ENCODE results near the gene USP4. TPM values are rescaled to one million over a fixed set of nuclear protein-coding genes. Genes with fewer than 3 reads are reported as not detected.

USP4 gene
- total RNA-seq, 1 experiment from 2014 or later = 31.7 TPM

GRCh38 chr3:49277383-49277775, 62.5 kb downstream of the USP4 start (continued):
- TF ChIP-seq POLR2AphosphoS5 (IDR thresholded peaks at IDR 0.05; ENCODE audit: low read depth, low read length) (no peak), EZH2phosphoT487 (IDR thresholded peaks at IDR 0.05; ENCODE audit: borderline replicate concordance) (no peak), SIN3A (IDR thresholded peaks at IDR 0.05; ENCODE audit: low read depth) (no peak), EGR1 (IDR thresholded peaks at IDR 0.05; ENCODE audit: low read depth) (no peak), ZBTB33 (IDR thresholded peaks at IDR 0.05; ENCODE audit: extremely low read depth, insufficient replicate concordance, low read length) (no peak)

GRCh38 chr3:49276475-49277382, 63.1 kb downstream of the USP4 start, which contains the start of gene C3orf62:
Gene C3orf62 (minus strand): TSS chr3:49277232. CDS start chr3:49276872, 360 bp downstream.
- Histone ChIP-seq H3K36me3 (ENCODE audit: control insufficient read depth in 1 of 2, insufficient read depth in 2 of 2, low read length in 2 of 2) (peaks cover 11 to 21% of the 10 kb centered on the region in 2 experiments; a peak in 3 of 4 replicates), H3K4me3 (replicated peaks in 1 of 2; ENCODE audit: low read depth in 1 of 2, low read length in 2 of 2) (no peak within 1 kb of the TSS), H3K27ac (ENCODE audit: low read depth, low read length) (no peak within 1 kb of the TSS), H3K9ac (ENCODE audit: low read length) (no peak within 1 kb of the TSS), H3K9me3 (ENCODE audit: control insufficient read depth in 1 of 2, insufficient read depth in 1 of 2, low read depth in 1 of 2, low read length in 2 of 2) (no peaks in the 10 kb centered on the region), H3K9me2 (ENCODE audit: insufficient read depth) (no peaks in the 10 kb centered on the region), H3K79me2 (ENCODE audit: insufficient read depth, low read length) (no peaks in the 10 kb centered on the region), H3K4me2 (ENCODE audit: low read length) (no peak within 1 kb of the TSS), H2AFZ (ENCODE audit: low read depth, low read length, poor library complexity, severe bottlenecking) (no peak within 1 kb of the TSS), H3K27me3 (ENCODE audit: insufficient read depth, low read length) (no peaks in the 10 kb centered on the region), H4K20me1 (ENCODE audit: insufficient read depth) (no peaks in the 10 kb centered on the region), H3K4me1 (ENCODE audit: control insufficient read depth in 1 of 2, insufficient read depth in 2 of 2, low read length in 2 of 2) (no peaks in the 10 kb centered on the region)
- DNase-seq (ENCODE audit: low read depth, low spot score) = no peak
- intact Hi-C loops (cut with micrococcal nuclease) = no loop called here
- TF ChIP-seq ZNF274 (IDR thresholded peaks at IDR 0.05; ENCODE audit: low read depth, low read length) = no peak
- ChIA-PET CTCF (no interaction called here), POLR2A (no interaction called here), RAD21 (ENCODE audit: low non-redundant PET in 1 of 2, low total read pairs in 2 of 2, uncharacterized antibody in 2 of 2, unreplicated experiment in 2 of 2) (no interaction called here)
- no TSS peak for BruUV-seq (replicated peaks)
- no peak for ATAC-seq
